ENCODE measurements around the gene HOXB4.

Gene HOXB4

DNA sequence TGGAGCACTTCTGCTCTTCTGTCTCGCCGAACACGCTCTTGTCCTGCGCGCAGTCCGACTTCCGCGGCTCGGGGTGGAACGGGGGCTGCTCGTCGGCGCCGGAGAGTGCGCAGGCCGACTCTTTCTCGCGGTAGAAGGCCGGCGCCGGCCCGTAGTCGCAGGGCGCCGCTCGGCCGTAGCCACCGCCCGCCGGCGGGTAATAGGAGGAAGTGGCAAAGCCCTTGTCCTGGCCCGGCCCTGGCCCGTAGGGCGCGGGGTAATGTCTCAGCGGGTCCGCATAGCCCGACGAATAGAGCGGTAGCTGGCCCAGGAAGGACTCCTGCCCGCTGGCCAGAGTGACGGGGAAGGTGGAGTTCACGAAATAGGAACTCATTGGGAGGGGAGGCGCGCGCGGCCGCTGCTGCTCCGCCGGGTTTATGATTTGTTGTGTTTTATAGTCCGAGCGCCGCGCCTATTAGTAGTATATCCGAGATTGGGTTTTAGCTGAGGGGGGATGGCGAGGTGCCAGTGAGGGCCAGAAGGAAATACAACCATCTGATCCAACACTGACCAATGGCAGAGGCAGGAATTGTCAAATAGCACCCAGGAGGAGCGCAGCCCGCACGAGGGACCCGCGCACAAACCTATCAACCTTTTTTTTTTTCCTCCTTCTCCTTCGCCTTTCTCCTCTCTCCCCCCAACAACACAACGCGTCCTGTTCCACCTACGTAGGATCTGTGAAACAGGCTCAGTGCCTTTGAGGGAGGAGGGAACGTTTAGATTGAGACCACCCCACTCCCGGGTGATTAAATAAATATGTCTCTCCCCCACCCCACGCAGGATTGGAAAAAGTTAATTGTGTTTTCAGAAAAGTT is 19.9 kb upstream of the HOXB4 start:
- DNase-seq (ENCODE audit: low read depth): no peak
- H3K4me3 ChIP-seq (ENCODE audit: low read length): no peak overlapping the region
- TF ChIP-seq, protein P1, sequence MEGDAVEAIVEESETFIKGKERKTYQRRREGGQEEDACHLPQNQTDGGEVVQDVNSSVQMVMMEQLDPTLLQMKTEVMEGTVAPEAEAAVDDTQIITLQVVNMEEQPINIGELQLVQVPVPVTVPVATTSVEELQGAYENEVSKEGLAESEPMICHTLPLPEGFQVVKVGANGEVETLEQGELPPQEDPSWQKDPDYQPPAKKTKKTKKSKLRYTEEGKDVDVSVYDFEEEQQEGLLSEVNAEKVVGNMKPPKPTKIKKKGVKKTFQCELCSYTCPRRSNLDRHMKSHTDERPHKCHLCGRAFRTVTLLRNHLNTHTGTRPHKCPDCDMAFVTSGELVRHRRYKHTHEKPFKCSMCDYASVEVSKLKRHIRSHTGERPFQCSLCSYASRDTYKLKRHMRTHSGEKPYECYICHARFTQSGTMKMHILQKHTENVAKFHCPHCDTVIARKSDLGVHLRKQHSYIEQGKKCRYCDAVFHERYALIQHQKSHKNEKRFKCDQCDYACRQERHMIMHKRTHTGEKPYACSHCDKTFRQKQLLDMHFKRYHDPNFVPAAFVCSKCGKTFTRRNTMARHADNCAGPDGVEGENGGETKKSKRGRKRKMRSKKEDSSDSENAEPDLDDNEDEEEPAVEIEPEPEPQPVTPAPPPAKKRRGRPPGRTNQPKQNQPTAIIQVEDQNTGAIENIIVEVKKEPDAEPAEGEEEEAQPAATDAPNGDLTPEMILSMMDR (conservative IDR thresholded peaks at IDR 0.05; ENCODE audit: low read depth, low read length): no peak

DNA sequence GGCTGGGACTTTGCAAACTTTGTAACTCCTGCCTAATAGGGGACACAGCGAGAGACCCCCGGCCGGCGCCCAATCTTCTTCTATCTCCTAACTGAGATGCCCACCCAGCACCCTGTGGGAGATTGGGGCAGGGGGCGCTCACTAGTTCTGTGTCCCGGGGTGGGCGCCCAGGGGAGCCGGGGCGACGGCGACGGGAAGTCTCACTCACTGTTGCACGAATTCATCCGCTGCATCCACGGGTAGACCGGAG is 19.3 kb upstream of the HOXB4 start:
- TF ChIP-seq, protein P1 (conservative IDR thresholded peaks at IDR 0.05; ENCODE audit: low read depth, low read length): no peak
- H3K4me3 ChIP-seq (ENCODE audit: low read length): no peak overlapping the region
- DNase-seq (ENCODE audit: low read depth): no peak

DNA sequence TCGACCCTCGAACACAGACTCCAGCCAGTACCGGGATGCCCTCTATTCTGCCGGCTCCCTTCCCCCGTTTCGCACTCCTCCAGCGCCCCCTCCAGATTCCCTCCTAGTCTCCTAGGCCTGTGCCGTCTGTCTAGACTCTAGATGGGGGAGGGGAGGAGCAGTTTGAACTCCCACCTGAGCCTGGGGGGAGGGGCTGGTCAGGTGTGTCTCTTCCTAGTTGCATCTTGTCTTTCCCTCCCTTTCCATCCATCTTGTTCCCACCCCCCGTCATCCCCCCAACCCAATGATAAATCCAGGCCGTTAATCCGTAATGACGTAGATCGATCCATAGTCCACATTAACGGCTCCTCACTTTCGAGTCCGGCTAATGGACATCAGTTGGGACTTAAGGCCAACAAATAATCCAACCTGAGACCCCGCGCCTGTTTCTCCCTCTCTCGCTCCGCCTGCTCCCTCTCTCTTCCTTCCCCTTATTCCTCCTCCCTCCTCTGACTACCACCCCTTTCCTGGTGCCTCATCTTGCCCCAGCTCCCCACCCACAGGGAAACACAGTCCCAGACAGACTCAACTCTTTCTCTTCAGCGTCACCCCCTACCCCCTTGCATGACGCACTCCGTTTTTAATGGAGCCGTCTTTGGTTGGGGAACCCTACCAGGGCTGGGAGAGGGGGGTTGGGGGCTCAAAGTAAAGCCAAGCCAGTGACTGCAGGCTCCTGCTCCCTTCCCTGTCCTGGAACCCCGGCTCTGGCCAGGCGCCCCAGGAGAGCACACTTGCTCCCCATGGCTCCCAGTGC is 18.8 kb upstream of the HOXB4 start:
- DNase-seq (ENCODE audit: low read depth): no peak
- no peak overlapping the region for H3K4me3 ChIP-seq (ENCODE audit: low read length)
- TF ChIP-seq, protein P1 (conservative IDR thresholded peaks at IDR 0.05; ENCODE audit: low read depth, low read length): no peak

DNA sequence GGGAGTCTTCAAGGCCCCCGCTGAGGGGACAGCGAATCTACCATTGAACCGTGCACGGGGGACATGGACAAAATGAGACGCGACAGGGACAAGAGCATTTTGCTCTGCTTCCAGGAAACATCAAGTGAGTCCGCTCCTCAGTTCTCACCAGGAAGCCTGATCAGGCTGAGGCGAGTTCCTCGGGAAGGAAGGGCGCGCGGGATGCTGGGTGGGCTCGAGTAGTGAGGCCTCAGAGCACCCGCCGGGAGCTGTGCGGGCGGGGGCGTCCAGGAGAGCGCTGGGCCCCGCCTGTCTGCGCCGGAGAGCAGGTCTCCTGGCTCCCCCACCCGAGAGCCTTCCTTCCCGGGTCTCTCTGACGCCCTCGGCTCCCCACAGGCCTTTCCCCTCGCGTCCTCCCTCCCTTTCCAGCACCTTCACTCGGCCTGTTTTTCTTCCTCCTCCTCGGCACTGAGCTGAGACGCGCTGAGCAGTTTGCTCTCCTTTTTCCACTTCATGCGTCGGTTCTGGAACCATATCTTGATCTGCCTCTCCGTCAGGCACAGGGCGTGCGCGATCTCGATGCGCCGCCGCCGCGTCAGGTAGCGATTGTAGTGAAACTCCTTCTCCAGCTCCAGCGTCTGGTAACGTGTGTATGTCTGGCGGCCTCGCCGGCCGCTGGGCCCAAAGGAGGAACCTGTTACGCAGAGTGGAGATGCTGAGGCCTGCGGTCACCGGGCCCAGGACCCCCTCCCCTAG is 18.0 kb upstream of the HOXB4 start:
- TF ChIP-seq, protein P1 (conservative IDR thresholded peaks at IDR 0.05; ENCODE audit: low read depth, low read length): no peak
- no peak for DNase-seq (ENCODE audit: low read depth)
- no peak overlapping the region for H3K4me3 ChIP-seq (ENCODE audit: low read length)

DNA sequence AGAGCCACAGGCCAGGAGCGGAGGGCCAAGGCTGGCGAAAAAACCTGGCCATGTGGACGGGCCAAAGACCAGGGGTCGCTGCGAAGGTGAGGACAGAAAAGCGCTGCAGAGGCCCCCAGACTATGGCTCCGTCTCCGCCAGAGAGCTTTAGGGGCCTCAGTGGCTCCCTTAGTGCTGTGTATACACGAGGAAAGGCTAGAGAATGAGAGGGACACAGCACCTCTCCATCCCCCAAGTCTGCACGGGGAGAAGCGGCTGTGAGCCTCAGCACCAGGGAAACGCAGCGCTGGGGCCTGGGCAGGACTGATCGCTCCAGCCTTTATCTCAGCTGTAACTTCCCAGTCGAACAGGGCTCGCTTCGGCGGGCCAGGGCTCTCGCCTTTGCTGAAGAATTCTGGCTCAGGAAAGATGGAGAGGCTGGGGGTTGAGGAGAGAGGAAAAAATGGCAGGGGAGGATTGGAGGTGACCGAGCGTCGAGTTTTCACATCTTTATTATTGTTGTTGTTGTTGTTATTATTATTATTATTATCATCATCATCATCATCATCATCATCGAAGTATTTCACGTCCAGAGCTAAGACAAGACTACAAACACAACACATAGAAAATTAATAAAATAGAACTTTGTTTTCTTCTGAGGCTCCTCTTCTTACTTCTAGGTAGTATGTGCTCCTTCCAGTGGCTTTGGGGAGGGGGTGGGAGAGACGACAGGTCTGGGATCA is 17.3 kb upstream of the HOXB4 start:
- TF ChIP-seq, protein P1 (conservative IDR thresholded peaks at IDR 0.05; ENCODE audit: low read depth, low read length): no peak
- no peak overlapping the region for H3K4me3 ChIP-seq (ENCODE audit: low read length)
- no peak for DNase-seq (ENCODE audit: low read depth)

DNA sequence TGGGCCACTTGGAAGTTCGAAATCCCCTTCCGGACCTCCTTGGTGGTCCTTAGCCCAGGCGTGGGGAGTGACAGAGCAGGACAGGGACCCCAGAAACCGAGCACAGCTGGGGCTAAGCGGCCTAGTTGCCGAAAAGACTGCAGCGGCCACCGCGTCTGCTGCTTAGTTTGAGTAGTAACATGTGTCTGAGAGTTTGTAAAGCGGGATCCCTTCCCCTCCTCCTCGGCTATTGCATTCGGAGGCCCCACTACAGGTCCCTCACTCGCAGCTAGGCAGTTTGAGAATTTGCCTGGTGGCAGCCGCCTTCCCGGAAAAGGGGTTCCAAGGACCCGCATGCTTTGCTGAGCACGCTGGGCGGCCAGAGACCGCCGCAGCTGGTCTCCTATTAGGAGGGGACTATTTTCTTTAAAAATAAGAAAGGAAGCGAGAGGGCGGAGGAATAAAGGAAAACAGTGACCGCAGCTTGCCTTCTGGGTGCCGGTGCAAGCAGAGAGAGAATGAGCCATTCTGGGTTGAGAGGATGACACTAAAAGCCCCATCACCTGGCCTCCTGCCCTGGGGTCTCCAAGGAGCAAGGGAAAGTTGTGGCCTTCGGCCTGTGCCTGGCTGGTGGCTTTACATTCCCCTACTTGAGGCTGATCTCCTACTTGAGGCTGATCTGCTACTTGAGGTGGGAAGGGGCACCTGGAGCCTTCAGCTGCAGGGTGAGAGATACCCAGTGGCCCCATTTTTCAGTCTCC is 16.6 kb upstream of the HOXB4 start:
- DNase-seq (ENCODE audit: low read depth): no peak
- TF ChIP-seq, protein P1 (conservative IDR thresholded peaks at IDR 0.05; ENCODE audit: low read depth, low read length): no peak
- H3K4me3 ChIP-seq (ENCODE audit: low read length): no peak overlapping the region

All from retinal pigment epithelial cell (primary cell).